GM15510 (cell line): Measurements from ENCODE around the gene CMIP.

Experiments
- POLR2A ChIP-seq: IDR thresholded peaks from 3 replicates; pipeline ENCODE4 v1.6.1; 2011; ENCODE audit warnings: borderline replicate concordance; ENCODE audit not compliant: insufficient read length; ENCODE audit errors: extremely low read depth

The CMIP gene

DNA sequence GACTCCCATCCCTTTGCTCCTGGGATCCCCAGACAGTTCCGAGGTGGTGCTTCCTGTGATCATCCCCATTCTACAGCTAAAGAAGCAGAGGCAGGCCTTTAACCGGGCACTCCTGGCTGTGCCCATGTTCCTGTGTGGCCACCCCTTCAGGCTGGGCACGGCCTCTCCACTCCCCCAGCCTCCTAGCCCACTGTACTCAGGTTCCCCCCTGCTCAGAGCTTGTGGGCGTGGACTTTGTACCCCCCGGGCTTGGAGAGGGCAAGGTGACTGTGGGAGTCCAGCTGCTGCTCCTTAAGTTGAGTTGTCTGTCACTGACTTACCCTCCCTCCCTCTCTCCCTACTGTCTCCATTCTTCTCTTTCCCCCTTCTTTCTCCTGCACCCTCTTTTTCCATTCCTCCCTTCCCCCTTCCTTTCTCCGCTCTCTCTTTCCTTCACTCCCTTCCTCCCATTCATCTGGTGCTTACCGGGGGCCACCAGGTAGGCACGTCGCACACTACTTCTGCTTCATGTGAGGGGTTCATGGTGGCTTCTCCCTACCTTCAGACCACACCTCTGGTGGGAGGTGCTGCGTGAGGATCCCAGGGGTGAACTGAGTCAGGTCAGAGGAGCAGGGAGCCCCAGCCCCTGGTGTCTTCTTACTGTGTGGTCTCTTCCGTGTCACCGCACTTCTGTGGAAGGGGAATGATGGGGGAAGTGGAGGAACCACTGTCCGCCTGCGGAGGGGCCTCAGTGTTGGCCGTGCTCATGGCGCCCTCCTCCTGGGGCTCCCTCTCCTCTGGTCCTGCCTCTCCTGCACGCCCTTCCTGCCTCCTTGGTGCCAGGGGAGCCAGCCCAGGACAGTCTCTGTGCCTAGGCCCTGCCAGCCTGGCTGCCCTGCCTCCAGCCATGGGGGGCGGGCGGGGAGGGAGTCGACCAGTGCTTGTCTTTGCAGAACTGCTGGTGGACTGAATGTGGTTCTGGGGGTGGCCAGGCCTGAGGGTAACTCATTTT lies 29.7 kb downstream of the CMIP start:
- no peak for TF ChIP-seq POLR2A

DNA sequence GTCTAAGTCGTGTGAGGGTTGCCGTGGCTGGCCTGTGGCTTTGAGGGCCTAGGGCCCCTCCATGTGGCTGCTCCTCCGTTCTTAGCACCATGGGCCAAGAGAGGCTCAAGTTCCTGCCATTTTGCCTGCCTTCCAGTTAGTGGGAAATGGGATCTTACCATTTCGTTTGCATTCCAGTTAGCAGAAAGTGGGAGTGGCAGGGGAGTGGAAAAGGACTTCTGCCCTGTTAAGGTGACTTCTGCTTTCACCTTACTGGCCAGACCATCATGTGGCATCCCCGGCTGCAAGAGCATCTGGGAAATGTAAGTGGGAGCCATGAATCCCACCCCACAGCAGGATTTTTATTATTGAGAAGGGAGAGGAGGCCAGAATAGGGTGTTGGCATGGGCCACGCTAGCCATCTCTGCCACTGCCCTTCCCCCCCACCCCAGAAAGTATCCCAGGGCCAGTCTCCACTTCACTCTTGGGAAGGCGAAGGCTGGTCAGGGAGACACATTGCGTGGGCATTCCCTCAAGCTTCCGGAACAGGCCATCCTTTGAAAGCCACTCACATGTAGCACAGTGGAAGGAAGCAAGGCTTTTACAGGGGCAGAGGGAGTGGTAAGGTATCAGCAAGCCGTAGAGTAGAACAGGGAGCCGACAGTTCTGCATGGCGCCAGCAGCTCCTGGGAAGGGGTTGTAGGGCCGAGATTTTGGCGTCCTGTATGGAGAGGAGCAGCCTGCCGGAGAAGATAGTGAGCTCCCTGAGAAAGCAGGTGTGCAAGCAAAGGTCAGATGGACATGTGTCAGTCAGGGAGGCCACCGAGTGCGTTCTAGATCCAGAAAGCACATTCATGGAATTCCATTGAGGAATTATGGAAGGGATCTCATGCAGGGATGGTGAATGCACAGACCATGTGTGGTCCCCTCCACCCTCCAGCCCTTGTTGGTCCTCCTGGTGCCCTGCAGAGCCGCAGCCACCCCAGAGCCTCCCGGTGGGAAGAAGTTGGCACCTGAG lies 33.4 kb downstream of the CMIP start:
- no peak for TF ChIP-seq POLR2A

DNA sequence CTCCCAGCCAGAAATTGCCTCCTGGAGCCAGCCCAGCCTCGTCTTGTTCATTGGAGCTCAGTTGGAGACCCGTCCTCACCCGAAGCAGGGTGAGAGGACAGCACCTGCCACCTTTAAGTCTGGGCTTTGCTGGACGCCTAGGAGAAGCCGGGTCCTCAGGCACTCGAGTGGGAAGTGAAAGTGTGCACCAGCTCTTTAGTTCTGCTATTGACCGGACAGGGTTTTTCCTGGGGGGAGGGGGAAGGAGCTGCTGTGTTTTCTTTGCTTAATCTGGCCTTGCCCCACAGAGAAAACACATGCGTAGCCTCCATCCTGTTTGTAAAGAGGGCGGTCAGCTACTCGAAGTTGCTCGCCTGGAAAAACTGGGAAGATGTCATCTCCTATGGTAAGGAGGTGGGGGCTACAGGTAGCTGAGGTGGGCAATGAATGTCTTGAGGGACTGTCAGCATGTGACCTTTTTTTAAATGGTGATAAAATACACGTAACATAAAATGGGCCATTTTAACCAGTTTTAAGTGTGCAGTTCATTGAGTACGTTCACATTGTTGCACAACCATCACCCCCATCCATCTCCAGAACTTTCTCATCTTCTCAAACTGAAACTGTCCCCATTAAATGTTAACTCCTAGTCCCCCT lies 34.4 kb downstream of the CMIP start:
- no peak for TF ChIP-seq POLR2A

DNA sequence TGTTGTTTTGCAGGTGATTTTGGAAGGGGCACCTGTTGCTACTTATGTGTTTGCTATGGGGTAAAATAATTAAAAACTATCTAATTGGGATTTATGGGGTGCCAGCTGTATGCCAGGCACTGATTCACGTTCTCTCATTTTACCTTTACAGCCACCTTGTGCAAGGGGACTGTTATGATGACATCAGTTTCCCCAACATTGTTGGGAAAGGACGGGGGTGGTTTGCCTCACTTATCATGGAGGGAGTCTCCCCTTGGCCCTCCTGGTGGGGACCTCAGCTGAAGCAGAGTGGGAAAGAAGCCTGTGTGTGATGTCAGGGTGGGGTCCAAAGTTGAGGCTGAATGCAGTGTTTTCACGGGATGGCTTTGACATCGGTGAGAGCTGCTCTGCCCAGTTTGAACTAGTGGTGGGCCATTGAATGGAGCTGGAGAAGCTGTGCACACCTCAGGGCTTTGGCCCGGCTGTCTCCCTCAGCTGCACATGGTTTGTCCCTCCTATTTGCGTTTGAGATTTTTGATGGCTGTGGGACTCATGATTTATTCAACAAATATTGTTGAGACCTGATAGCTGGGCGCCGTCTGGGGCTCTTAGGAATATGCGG lies 36.1 kb downstream of the CMIP start:
- no peak for TF ChIP-seq POLR2A

DNA sequence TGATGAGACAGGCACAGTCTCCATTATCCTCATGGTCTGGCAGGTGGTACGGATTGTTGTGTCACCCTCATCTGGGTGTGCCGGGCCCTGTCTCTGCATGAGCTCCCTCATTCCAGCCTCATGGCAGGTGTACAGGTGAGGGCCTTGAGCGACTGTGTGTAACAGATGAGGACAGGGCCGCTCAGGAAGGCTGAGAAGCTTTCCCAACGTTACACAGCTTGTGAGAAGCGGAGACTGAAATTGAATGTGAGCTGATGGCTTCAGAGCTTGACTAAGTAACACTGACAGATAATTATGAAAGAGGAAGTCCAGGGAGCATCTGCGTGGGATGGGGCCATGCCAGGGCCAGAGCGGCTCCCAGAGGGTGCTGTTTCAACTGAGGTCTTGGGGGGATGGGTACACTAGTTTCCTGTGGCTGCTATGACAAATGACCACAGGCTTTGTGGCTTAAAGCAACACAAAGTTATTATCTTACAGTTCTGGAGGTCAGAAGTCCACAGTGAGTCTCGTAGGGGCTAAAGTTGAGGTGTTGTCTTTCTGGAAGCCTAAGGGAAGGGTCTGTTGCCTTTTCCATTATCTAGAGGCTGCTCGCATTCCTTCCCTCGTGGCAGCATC lies 36.7 kb downstream of the CMIP start:
- TF ChIP-seq POLR2A: peak; percentile 52

DNA sequence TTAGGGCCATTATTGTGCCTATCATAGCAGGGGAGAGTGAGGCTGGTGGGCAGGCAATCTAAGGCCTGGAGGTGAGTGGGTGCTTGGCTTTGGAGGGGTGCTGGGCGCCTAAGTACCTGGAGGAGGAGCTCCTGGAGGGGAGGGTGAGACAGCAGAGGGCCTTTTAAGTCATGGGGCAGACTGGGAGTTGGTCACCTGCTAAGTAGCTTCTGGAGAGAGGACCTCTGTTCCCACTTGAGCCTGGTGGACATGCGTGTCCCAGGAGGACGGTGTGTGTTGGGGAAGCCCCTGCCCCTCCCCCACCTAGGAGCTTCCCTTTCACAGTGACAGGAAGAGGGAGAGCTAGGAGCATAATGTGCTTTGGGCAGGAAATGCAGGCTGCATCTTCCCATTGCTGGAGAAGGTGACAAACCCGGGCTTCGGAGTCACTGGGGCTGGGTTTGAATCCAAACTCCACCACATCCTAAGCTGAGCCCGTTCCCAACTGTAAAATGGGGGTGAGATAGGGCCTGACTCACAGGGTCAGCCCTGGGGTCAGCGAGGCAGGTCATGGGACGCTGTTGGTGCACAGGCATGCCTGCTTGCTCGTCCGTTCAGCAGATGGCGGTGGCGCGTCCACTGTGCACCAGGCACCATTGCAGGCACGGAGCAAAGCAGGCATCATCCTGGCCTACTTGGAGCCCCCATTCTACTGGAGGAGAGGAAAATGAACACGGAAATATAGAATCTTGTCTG lies 37.9 kb downstream of the CMIP start:
- TF ChIP-seq POLR2A: no peak

DNA sequence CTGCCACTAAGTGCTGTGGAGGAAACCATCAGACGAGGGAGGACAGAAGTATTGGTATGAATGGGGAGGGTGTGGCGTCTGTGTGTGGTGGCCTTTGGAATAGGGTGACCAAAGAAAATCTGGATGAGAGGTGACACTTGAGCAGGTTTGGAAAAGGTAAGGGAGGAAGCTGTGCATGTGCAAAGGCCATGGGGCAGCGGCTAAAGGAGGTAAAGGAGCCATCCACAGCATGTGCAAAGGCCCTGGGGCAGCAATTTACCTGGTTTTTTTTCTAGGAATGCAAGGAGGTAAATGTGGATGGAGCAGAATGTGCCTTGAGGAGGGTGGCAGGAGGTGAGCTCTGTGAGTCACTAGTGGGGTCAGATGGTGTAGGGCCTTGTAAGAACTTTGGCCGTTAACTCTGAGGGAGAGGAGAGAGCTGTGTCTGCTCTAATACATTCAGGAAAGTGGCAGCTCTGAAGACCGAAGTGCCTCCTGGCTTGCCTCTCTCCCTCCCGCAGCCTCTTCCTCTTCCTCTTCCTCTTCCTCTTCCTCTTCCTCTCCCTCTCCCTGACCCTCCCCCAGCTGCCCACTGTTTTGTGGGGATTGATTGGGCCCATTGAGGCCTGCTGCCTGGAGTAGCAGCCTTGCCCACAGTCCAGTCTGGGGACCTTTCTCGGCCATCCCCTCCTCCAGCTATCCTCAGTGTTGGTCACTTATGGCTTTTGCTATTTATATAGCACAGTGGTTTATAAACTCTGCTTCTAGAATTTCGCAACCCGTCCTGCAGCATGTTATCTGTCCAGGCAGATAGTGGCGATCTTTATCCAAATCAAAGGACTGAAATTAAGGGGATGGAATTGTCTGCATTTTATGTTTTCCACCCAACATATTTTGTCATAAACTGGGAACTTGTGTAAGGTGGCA lies 38.7 kb downstream of the CMIP start:
- no peak for TF ChIP-seq POLR2A

DNA sequence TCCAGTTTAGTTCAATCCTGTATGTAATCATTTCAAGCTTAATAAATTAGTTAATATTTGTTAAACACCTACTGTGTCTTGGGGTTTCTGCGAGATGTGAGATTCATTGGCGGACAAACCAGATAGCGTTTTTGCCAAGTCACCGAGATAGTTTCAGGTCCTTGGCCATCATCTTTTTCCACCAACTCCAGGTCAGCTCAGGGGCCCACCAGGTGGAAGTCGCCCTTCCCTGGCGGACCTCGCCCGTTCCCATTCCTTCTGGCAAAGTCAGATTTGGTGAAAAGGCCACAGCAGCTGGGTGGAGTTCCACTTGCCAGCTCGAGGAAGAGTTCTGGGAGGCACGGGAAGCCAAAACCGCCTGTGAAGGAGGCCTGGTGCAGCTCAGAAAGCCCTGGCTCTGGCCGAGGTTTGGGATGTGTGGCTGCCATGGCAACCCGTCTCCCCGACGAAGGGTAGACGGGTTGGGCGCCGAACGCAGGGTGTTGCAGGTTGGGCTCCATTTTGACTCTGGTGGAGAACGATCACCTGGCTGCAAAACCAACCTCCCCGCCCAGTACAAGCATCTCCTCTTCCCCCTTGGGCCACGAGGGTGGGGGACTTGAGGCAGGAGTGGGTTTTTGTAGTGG lies 39.5 kb downstream of the CMIP start:
- no peak for TF ChIP-seq POLR2A

DNA sequence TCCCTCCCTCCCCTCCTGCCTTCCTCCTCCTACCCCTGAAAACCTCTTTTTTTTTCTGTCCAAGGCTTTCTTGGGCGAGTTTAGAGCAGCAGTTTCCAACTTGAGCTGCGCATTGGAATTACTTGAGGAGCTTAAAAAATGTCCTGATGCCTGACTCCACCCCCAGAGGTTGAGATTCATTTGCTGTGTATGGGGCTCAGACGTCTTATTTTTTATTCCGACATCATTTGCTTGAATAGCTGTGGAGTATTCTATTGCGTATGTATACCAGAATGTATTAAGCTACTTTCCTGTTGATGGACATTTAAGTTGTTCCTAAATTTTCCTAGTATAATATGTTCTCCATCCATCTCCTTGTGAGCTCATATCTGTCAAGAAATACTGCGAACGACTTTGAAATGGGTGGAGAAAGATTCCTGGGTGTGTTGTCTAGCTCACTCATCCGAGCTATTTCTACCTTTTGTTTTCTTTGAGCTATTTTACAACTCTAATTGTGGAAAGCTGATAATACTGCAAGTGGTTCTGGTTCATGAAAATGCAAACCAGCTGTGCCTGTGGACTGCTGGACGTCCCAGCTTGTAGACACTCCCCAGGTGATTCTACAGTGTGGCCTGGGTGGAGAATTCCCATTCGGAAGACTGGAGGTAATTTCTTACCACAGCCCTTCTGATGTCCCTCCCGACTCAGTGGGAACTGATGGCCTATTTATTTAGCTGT lies 40.5 kb downstream of the CMIP start:
- no peak for TF ChIP-seq POLR2A

DNA sequence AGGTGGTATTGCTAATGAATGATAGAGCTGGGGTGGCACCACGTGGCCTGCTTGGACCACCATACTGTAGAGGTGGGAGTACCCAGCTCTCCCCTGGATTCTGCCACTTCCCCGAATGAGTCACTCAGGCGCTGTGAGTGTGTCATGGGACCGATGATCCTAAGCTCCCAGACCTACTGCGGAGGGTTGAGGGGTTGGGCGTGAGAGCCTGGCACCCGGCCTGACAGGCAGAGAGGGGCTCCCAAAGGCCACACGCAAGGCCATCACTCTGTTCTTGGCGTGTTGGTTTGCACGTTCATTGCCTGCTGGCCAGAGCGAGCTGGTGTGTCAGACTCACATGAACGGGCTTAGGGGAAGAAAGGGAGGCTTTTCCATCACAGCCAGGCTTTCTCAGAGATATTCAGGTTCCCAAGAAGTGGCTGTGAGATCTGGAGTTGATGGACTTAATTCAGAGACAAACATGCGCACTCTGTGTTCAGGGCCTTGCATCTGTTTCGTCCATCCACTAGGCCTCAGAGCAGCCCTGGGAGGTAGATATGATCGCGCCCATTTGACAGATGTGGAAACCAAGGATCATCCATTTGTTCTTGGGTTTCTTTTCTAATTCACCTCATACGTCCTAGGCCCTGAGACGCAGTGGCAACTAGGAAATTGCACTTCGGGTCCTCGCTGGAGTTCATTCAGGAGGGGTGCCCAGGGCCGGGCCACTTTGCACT lies 41.4 kb downstream of the CMIP start:
- TF ChIP-seq POLR2A: no peak
